ENCODE results near the gene GIMAP1.
"Not testable (repeated sequence)": the region's sequence is repeated elsewhere in the genome, so short reads cannot be mapped to it uniquely, and the experiment has no call there.

The GIMAP1 gene
- 50.4 to 108 reads per million in 2 donors for total RNA-seq

GRCh38 chr7:150716368-150716767 is at the start of gene GIMAP1:
GIMAP1 (plus strand) TSS chr7:150716613; CDS start chr7:150719048, 2,435 bp downstream.
- peak; percentile 44 for DNase-seq

GRCh38 chr7:150668472-150668911 is 47.9 kb upstream of the GIMAP1 start:
- peak; percentile 21 for DNase-seq

GRCh38 chr7:150668977-150669376 is 47.4 kb upstream of the GIMAP1 start:
- no peak for DNase-seq

- not testable (repeated sequence) for DNase-seq
These were observed 44.4 kb upstream of the GIMAP1 start for GRCh38 chr7:150671798-150672585.

GRCh38 chr7:150675714-150676113 is 40.7 kb upstream of the GIMAP1 start:
- DNase-seq = no peak

- not testable (repeated sequence) for DNase-seq
These were observed 40.1 kb upstream of the GIMAP1 start for GRCh38 chr7:150676276-150676675.

- not testable (repeated sequence) for DNase-seq
These were observed 39.6 kb upstream of the GIMAP1 start for GRCh38 chr7:150676854-150677253.

GRCh38 chr7:150678601-150679000 is 37.8 kb upstream of the GIMAP1 start:
- not testable (repeated sequence) for DNase-seq

- not testable (repeated sequence) for DNase-seq
These were observed 36.0 kb upstream of the GIMAP1 start for GRCh38 chr7:150680364-150680763.

- no peak for DNase-seq
These were observed 31.0 kb upstream of the GIMAP1 start, which contains the start of gene GIMAP2 for GRCh38 chr7:150685219-150686029. GIMAP2 (plus strand) TSS chr7:150685706; CDS start chr7:150687060, 1,354 bp downstream.

GRCh38 chr7:150686030-150686631 is 30.3 kb upstream of the GIMAP1 start:
- no peak for DNase-seq

- DNase-seq = no peak
These were observed 27.8 kb upstream of the GIMAP1 start for GRCh38 chr7:150688630-150689029.

GRCh38 chr7:150695654-150696053 is 20.8 kb upstream of the GIMAP1 start:
- DNase-seq = no peak

GRCh38 chr7:150703209-150703608 is 13.2 kb upstream of the GIMAP1 start:
- no peak for DNase-seq

- no peak for DNase-seq
These were observed 1.1 kb upstream of the GIMAP1 start for GRCh38 chr7:150715293-150715692.

- no peak for DNase-seq
These were observed 675 bp upstream of the GIMAP1 start for GRCh38 chr7:150715738-150716137.

GRCh38 chr7:150716939-150717338 is 526 bp downstream of the GIMAP1 start:
- no peak for DNase-seq

GRCh38 chr7:150717814-150718420 is 1.5 kb downstream of the GIMAP1 start:
- no peak for DNase-seq

- no peak for DNase-seq
These were observed 3.0 kb downstream of the GIMAP1 start for GRCh38 chr7:150719436-150719835.

- DNase-seq = no peak
These were observed 3.8 kb downstream of the GIMAP1 start for GRCh38 chr7:150719960-150720891.

GRCh38 chr7:150721970-150722373 is 5.6 kb downstream of the GIMAP1 start:
- DNase-seq = no peak
